NCI-H2081 (cell line): ENCODE results near the gene ATXN1.

ENCODE experiments used
- DNase-seq, 2 experiments: peaks; one replicate each; lab custom pipeline; 2025; lab: John Stamatoyannopoulos, UW

ATXN1 gene

GRCh38 chr6:16698162-16698533, 63.1 kb downstream of the ATXN1 start:
- DNase-seq, result peak in 1 of 2 experiments; percentile 39

GRCh38 chr6:16697437-16698161, 63.7 kb downstream of the ATXN1 start:
- peak; percentile 48 to 69 for DNase-seq

GRCh38 chr6:16696496-16696895, 64.8 kb downstream of the ATXN1 start:
- no peak for DNase-seq

GRCh38 chr6:16694781-16695578, 66.3 kb downstream of the ATXN1 start:
- no peak for DNase-seq

- DNase-seq, result no peak
These were observed 69.9 kb downstream of the ATXN1 start for GRCh38 chr6:16691324-16691723.

- DNase-seq, result no peak
These were observed 70.6 kb downstream of the ATXN1 start for GRCh38 chr6:16690608-16691142.

GRCh38 chr6:16689788-16690607, 71.3 kb downstream of the ATXN1 start:
- DNase-seq, result no peak

- DNase-seq, result no peak
These were observed 72.2 kb downstream of the ATXN1 start for GRCh38 chr6:16688984-16689636.

GRCh38 chr6:16688436-16688835, 72.8 kb downstream of the ATXN1 start:
- DNase-seq, result no peak

- DNase-seq, result no peak
These were observed 74.2 kb downstream of the ATXN1 start for GRCh38 chr6:16687045-16687444.

- no peak for DNase-seq
These were observed 76.2 kb downstream of the ATXN1 start for GRCh38 chr6:16684896-16685554.

- no peak for DNase-seq
These were observed 77.0 kb downstream of the ATXN1 start for GRCh38 chr6:16684195-16684689.

- DNase-seq, result no peak
These were observed 77.5 kb downstream of the ATXN1 start for GRCh38 chr6:16683641-16684194.

- DNase-seq, result no peak
These were observed 79.9 kb downstream of the ATXN1 start for GRCh38 chr6:16681260-16681873.

- no peak for DNase-seq
These were observed 82.2 kb downstream of the ATXN1 start for GRCh38 chr6:16679050-16679449.

GRCh38 chr6:16677458-16677857, 83.8 kb downstream of the ATXN1 start:
- DNase-seq, result no peak

GRCh38 chr6:16676978-16677377, 84.3 kb downstream of the ATXN1 start:
- DNase-seq, result no peak

GRCh38 chr6:16676376-16676775, 84.9 kb downstream of the ATXN1 start:
- no peak for DNase-seq

- no peak for DNase-seq
These were observed 86.4 kb downstream of the ATXN1 start for GRCh38 chr6:16674801-16675392.
